Erythroblast (primary cell): ENCODE results near the gene NELL1.

ENCODE experiments used
- GATA1 ChIP-seq: IDR thresholded peaks from 2 replicates; pipeline ENCODE4 v1.6.1; 2011; ENCODE audit warnings: low read depth, mild to moderate bottlenecking, control low read depth, low read length, moderate library complexity
- POLR2A ChIP-seq: IDR thresholded peaks from 2 replicates; pipeline ENCODE4 v1.6.1; 2011; ENCODE audit warnings: mild to moderate bottlenecking, low read length

GRCh38 chr11:21225860-21226259 lies 556.5 kb downstream of the NELL1 start:
- TF ChIP-seq POLR2A, result no peak
- TF ChIP-seq GATA1, result no peak
